Stimulated activated naive CD8-positive, alpha-beta T cell treated with anti-CD3 and anti-CD28 coated beads, Interleukin-15, amount 100 ng/mL, for 72 hours (primary cell): ENCODE measurements around the gene PHAF1.

ENCODE experiments used
- ATAC-seq: fragments of 150-1000 bp; cut with Tn5 transposase; 2 replicates; pipeline ENCODE4 v1.10.0; 2021; ENCODE audit warnings: mild to moderate bottlenecking, moderate library complexity
- DNase-seq, 2 donors: peaks; one replicate each; pipeline ENCODE4 v3.0.0; 2021 to 2022
- H3K27ac Mint-ChIP-seq, 2 donors: one replicate each; pipeline ENCODE4 v1.8.0; 2022; ENCODE audit warnings: mild to moderate bottlenecking in 2 of 2, mixed read lengths in 2 of 2, moderate library complexity in 2 of 2
- H3K27me3 Mint-ChIP-seq: one replicate; pipeline ENCODE4 v1.8.0; 2022; ENCODE audit warnings: mixed read lengths
- H3K4me1 Mint-ChIP-seq: one replicate; pipeline ENCODE4 v1.8.0; 2022; ENCODE audit warnings: mild to moderate bottlenecking, mixed read lengths
- H3K4me3 Mint-ChIP-seq, 2 donors: one replicate each; pipeline ENCODE4 v1.8.0; 2022; ENCODE audit warnings: mild to moderate bottlenecking in 2 of 2, mixed read lengths in 2 of 2, moderate library complexity in 1 of 2
- H3K9me3 Mint-ChIP-seq, 2 donors: one replicate each; pipeline ENCODE4 v1.8.0; 2022; ENCODE audit warnings: mixed read lengths in 2 of 2

The PHAF1 gene

DNA sequence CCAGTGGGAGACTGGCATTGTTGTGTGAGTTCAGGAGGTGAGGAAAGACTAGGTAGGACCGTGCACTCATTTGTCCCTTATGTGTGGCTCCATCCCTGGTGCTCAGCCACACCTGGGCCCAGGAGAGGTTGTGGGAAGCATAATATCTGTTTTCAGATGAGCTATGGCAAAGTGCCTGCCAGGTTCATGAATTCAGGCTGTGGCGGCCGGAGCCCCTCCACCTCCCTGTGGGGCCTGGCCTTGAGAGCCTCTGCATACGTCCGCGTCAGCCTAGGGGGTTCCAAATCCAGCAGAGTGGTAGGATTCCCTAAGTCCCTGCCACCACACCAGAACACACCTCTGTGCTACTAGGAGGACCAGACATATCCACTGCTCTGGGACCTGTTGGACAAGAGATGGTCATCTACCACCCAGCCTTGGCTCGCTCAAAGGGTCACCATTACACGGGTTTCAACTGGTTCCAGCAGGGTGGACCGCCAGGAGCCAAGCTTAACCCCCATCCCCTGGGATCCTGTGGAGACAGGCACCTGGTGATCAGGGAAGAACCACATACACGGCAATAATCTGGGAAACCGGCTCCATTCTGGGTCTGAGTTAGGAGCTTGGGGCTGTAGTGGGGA is 39.0 kb downstream of the PHAF1 start:
- no peak for DNase-seq
- H3K9me3 Mint-ChIP-seq = no peaks in the 10 kb centered on the region
- H3K27ac Mint-ChIP-seq = peak overlapping the region in 1 of 2 donors; percentile 6
- peaks cover 40% of the 10 kb centered on the region for H3K27me3 Mint-ChIP-seq
- no peak for ATAC-seq
- H3K4me3 Mint-ChIP-seq = peak overlapping the region in 1 of 2 donors; percentile 48
- peaks cover 29% of the 10 kb centered on the region for H3K4me1 Mint-ChIP-seq

DNA sequence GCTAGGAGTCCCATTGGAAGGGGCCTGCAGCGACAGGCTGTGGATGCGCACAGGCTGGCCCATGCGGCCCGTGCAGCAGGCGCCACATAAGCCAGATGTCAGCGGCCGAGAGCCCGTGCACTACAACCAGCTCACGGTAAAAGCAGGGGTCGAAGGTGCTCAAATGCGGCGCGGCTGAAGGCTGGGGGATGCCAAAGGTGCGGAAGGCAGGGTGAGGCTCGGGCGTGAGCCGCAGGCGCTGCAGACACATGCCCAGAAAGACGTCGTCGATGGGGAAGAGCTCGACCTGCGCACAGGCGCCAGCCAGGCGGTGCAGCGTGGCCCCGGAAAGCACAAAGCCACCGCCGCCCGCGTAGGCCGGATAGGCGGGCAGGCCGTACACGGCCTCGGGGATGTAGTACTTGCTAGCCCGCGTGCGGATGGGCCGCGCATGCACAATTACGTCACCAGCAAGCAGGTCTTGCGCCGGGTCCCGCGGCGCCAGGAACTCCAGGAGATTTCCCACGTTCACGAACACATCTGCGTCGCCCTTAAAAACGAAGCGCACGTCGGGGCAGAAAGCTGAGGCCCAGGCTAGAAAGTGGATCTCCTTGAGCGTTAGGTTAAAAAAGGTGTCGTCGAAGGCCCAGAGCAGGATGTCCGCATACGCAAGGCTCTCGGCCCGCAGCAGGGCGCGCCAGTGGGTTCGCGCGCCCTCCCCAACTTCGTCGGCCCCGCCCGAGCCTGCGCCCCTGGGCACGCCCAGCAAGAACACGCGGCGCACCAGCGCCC is 39.7 kb downstream of the PHAF1 start:
- DNase-seq = no peak
- H3K4me3 Mint-ChIP-seq = peak overlapping the region; percentile 30 to 53

GRCh38 chr16:67150047-67150832 is 40.5 kb downstream of the PHAF1 start:
- peak overlapping the region; percentile 77 to 86 for H3K4me3 Mint-ChIP-seq
- peak; percentile 69 to 78 for DNase-seq
- H3K4me1 Mint-ChIP-seq = peaks cover 37% of the 10 kb centered on the region
- no peaks in the 10 kb centered on the region for H3K9me3 Mint-ChIP-seq
- peak; percentile 88 for ATAC-seq
- H3K27ac Mint-ChIP-seq = peak overlapping the region; percentile 35 to 65
- H3K27me3 Mint-ChIP-seq = peaks cover 48% of the 10 kb centered on the region

More for the DNA sequence above, 39.7 kb downstream of the PHAF1 start:
- H3K9me3 Mint-ChIP-seq = no peaks in the 10 kb centered on the region
- H3K27ac Mint-ChIP-seq = no peak overlapping the region
- peaks cover 44% of the 10 kb centered on the region for H3K27me3 Mint-ChIP-seq
- H3K4me1 Mint-ChIP-seq = peaks cover 34% of the 10 kb centered on the region
- peak; percentile 0 for ATAC-seq

DNA sequence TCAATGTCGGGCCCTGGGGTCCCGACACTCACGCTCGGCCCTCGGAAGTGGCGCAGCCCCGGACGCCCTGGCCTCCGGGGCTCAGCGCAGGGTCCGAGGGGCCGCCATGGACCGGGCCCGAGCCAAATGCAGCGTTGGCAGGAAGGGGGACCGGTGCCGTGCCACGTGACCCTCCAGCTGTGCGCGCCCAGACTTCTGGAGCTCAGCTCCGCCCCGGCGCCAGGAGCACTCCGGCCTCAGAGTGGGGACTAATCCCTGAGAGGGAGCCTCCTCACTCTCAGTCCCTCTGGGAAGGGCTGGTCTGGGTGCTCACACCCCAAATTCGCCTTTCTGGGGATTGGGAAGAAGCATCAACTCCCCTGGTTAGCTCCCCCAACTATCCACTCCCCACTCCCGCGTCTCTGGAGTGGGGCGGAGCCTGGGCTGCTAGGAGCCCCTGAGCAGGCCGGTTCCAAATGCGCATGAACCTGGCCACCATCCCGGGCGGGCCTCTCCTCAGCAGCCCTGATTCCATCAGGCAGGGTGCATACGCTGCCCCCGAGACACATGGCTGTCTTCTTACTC is 41.2 kb downstream of the PHAF1 start, which contains the start of gene B3GNT9:
B3GNT9 (minus strand) TSS at position 166 of the 564 bp plus-strand sequence. CDS start 513 bp downstream, outside the sequence.
- peak in 1 of 2 donors; percentile 58 for DNase-seq
- peaks cover 55% of the 10 kb centered on the region for H3K27me3 Mint-ChIP-seq
- peak within 1 kb of the TSS; percentile 77 to 86 for H3K4me3 Mint-ChIP-seq
- peaks cover 44% of the 10 kb centered on the region for H3K4me1 Mint-ChIP-seq
- H3K9me3 Mint-ChIP-seq = no peaks in the 10 kb centered on the region
- ATAC-seq = peak; percentile 68
- peak within 1 kb of the TSS; percentile 35 to 65 for H3K27ac Mint-ChIP-seq

- Mint-ChIP-seq H3K27ac (peak overlapping the region in 1 of 2 donors; percentile 8), H3K4me3 (peak overlapping the region; percentile 77 to 86), H3K4me1 (peaks cover 50% of the 10 kb centered on the region), H3K9me3 (no peaks in the 10 kb centered on the region), H3K27me3 (peaks cover 61% of the 10 kb centered on the region)
- ATAC-seq (no peak), DNase-seq (no peak)
Observed at GRCh38 chr16:67151431-67152097, 41.8 kb downstream of the PHAF1 start.

DNA sequence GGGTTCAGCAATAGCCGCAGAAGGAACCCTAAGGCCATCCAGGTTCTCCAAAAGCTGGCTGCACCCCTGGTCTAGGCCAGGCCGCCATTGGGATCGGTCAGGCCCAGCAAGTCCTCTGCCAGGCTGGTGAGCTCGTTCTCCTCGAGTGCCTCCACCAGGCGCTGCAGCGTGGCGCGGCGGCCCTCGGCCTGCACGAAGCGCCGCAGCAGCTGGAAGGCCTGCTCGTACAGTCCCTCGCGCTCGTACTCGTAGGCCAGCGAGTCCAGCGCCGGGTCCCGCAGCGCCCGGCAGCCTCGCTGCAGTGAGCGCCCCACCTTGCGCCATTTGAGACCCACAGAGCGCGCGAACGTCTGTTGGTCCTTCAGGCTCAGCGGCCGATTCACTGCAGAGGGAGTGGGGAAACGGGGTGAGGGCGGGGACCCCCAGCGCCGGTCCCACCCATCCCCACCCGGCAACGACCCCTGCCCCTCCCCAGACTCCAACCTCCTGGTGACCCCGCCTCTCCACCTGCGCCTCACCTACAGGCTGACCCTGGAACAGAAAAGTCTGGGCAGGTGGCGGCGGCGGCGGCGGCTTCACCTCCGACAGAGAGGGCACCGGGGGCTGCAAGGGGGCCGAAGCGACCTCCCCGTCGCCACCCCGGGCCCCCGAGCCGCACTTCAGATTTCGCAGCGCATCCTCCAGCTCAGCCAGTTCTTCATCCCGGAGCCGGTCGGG is 45.0 kb downstream of the PHAF1 start:
- Mint-ChIP-seq H3K4me1 (peaks cover 71% of the 10 kb centered on the region), H3K9me3 (no peaks in the 10 kb centered on the region), H3K4me3 (peak overlapping the region; percentile 73 to 83), H3K27ac (no peak overlapping the region), H3K27me3 (peaks cover 50% of the 10 kb centered on the region)
- no peak for ATAC-seq
- DNase-seq = no peak

GRCh38 chr16:67155295-67156142 is 45.8 kb downstream of the PHAF1 start:
- H3K27me3 Mint-ChIP-seq = peaks cover 50% of the 10 kb centered on the region
- H3K4me1 Mint-ChIP-seq = peaks cover 76% of the 10 kb centered on the region
- no peak overlapping the region for H3K27ac Mint-ChIP-seq
- peak; percentile 31 for ATAC-seq
- H3K9me3 Mint-ChIP-seq = no peaks in the 10 kb centered on the region
- H3K4me3 Mint-ChIP-seq = peak overlapping the region; percentile 73 to 83
- peak; percentile 82 to 83 for DNase-seq

- no peak for ATAC-seq
- peak overlapping the region in 1 of 2 donors; percentile 38 for H3K4me3 Mint-ChIP-seq
- no peaks in the 10 kb centered on the region for H3K9me3 Mint-ChIP-seq
- H3K27ac Mint-ChIP-seq = no peak overlapping the region
- H3K4me1 Mint-ChIP-seq = peaks cover 78% of the 10 kb centered on the region
- peaks cover 51% of the 10 kb centered on the region for H3K27me3 Mint-ChIP-seq
- no peak for DNase-seq
Observed at GRCh38 chr16:67156143-67156844, 46.6 kb downstream of the PHAF1 start.

DNA sequence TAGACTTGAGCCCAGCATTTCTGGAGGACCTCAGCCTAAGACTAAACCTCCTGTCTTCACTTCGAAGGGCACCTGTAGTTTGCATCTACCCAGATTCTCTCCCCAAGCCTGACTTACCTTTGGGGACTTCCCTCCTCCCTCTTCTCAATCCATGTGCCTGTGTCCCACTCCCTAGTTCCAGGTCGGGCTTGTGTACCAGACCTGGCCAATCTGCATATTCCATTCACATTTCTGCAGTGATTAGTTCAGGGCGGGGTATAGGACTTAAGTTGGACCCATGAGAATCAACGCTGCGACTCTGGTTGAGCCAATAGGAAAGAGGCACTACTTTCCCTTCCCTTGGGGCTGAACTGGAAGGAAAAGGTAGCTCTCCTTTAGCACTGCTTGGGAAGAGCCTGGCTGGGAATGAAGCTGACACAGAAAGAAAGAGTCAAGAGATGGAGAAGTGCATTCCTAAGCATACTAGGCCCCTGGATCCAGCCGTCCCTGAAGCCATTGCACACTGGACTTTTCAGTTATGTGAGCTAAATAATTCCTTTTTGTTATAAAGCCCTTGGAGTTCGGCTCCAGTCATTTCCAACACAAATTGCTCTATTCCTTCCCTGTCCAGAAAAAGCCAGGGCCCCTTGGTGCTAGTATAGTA is 47.5 kb downstream of the PHAF1 start:
- Mint-ChIP-seq H3K27ac (no peak overlapping the region), H3K4me1 (peaks cover 82% of the 10 kb centered on the region), H3K27me3 (peaks cover 52% of the 10 kb centered on the region), H3K4me3 (no peak overlapping the region), H3K9me3 (no peaks in the 10 kb centered on the region)
- DNase-seq (no peak), ATAC-seq (no peak)

- H3K4me3 Mint-ChIP-seq = peak overlapping the region; percentile 92 to 94
- ATAC-seq = no peak
- peaks cover 85% of the 10 kb centered on the region for H3K4me1 Mint-ChIP-seq
- no peaks in the 10 kb centered on the region for H3K9me3 Mint-ChIP-seq
- H3K27ac Mint-ChIP-seq = peak overlapping the region; percentile 61 to 97
- peaks cover 54% of the 10 kb centered on the region for H3K27me3 Mint-ChIP-seq
- peak in 1 of 2 donors; percentile 3 for DNase-seq
Observed at GRCh38 chr16:67157892-67158635, 48.3 kb downstream of the PHAF1 start.

- peak; percentile 84 to 97 for DNase-seq
- ATAC-seq = peak; percentile 81
- peaks cover 52% of the 10 kb centered on the region for H3K27me3 Mint-ChIP-seq
- H3K27ac Mint-ChIP-seq = peak overlapping the region; percentile 61 to 97
- H3K9me3 Mint-ChIP-seq = no peaks in the 10 kb centered on the region
- H3K4me1 Mint-ChIP-seq = peaks cover 84% of the 10 kb centered on the region
- H3K4me3 Mint-ChIP-seq = peak overlapping the region; percentile 92 to 94
Observed at GRCh38 chr16:67158637-67159600, 49.2 kb downstream of the PHAF1 start.
